22Rv1 (cell line): ENCODE results near the gene ZCCHC9.

Experiments
- ZFX ChIP-seq: fragments of 450-650 bp; IDR thresholded peaks from 2 replicates; pipeline ENCODE4 v1.6.1; 2017; ENCODE audit warnings: antibody characterized with exemption, borderline replicate concordance
- TF ChIP-seq, protein P1 (sequence below): fragments of 450-650 bp; IDR thresholded peaks from 2 replicates; pipeline ENCODE4 v1.5.1; 2017; ENCODE audit warnings: mild to moderate bottlenecking

DNA sequence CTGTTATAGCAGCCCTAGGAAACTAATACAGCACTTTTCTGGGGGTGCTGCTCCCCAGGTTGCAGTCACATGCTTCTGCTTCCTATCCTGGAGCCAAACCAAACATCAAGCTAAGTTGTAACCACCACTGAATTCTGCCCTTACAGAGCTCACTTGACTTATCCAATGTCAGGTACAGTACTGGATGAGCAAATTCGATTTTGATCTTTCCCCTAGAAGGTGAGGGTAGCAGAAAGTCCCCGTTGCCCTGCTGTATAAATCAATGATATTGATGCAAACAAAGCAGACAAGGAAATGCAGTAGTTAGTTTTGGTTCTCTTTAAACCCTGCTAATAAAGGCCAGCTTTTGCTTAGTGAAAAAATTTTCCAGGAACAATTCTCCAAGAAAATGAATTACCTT lies 36.4 kb downstream of the ZCCHC9 start:
- TF ChIP-seq, protein P1, sequence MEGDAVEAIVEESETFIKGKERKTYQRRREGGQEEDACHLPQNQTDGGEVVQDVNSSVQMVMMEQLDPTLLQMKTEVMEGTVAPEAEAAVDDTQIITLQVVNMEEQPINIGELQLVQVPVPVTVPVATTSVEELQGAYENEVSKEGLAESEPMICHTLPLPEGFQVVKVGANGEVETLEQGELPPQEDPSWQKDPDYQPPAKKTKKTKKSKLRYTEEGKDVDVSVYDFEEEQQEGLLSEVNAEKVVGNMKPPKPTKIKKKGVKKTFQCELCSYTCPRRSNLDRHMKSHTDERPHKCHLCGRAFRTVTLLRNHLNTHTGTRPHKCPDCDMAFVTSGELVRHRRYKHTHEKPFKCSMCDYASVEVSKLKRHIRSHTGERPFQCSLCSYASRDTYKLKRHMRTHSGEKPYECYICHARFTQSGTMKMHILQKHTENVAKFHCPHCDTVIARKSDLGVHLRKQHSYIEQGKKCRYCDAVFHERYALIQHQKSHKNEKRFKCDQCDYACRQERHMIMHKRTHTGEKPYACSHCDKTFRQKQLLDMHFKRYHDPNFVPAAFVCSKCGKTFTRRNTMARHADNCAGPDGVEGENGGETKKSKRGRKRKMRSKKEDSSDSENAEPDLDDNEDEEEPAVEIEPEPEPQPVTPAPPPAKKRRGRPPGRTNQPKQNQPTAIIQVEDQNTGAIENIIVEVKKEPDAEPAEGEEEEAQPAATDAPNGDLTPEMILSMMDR = no peak
- no peak for TF ChIP-seq ZFX
